Upper lobe of left lung (tissue), 6 donors: ENCODE results near the gene SHD. TPM values are rescaled to one million over a fixed set of nuclear protein-coding genes. Genes with fewer than 3 reads are reported as not detected.
A peak's percentile ranks its signal among the peaks of the same experiment; 100 is the strongest.
"Not testable (repeated sequence)": the region's sequence is repeated elsewhere in the genome, so short reads cannot be mapped to it uniquely, and the experiment has no call there.

Experiments
- ATAC-seq, 2 donors: fragments of 200-7000 bp; cut with Tn5 transposase; one replicate each; pipeline ENCODE4 v1.9.1; 2022; ENCODE audit warnings: mild to moderate bottlenecking in 2 of 2, moderate library complexity in 2 of 2; ENCODE audit not compliant: low FRiP score in 2 of 2
- DNase-seq, 2 donors: peaks; one replicate each; pipeline ENCODE4 v3.0.0-alpha.2; 2019 to 2020
- H3K27ac ChIP-seq, 4 donors: fragments of 200-600 bp; sonication (generic); one replicate each; pipeline ENCODE4 v1.5.1; 2016 to 2019
- H3K27me3 ChIP-seq, 4 donors: fragments of 200-600 bp; sonication (generic); one replicate each; pipeline ENCODE4 v1.5.1; 2017 to 2019
- H3K36me3 ChIP-seq, 4 donors: fragments of 200-600 bp; sonication (generic); one replicate each; pipeline ENCODE4 v1.5.1; 2016 to 2019
- H3K4me1 ChIP-seq, 4 donors: fragments of 200-600 bp; sonication (generic); one replicate each; pipeline ENCODE4 v1.5.1; 2018 to 2019
- H3K4me3 ChIP-seq, 4 donors: fragments of 200-600 bp; sonication (generic); one replicate each; pipeline ENCODE4 v1.5.1; 2017 to 2019; ENCODE audit warnings: mild to moderate bottlenecking in 2 of 4, moderate library complexity in 1 of 4
- H3K9me3 ChIP-seq, 4 donors: fragments of 200-600 bp; sonication (generic); one replicate each; pipeline ENCODE4 v1.5.1; 2018 to 2019
- CTCF ChIP-seq, 6 experiments: fragments of 450-650 bp in 4 of 6; fragments of 200-600 bp in 2 of 6; sonication (generic) in 2 of 6; IDR thresholded peaks; one replicate each; pipeline ENCODE4 v1.5.1; 2016 to 2019; ENCODE audit warnings: antibody characterized with exemption in 6 of 6
- EP300 ChIP-seq, 4 donors: sonication (generic); formaldehyde crosslinking; IDR thresholded peaks; one replicate each; pipeline ENCODE4 v1.5.1; 2017; ENCODE audit warnings: antibody characterized with exemption in 4 of 4, control low read depth in 2 of 4
- POLR2A ChIP-seq, 4 donors: fragments of 450-650 bp; IDR thresholded peaks; one replicate each; pipeline ENCODE4 v1.5.1; 2016 to 2017; ENCODE audit warnings: antibody characterized with exemption in 4 of 4, mild to moderate bottlenecking in 2 of 4
- POLR2AphosphoS5 ChIP-seq, 2 donors: sonication (generic); formaldehyde crosslinking; IDR thresholded peaks; one replicate each; pipeline ENCODE4 v1.5.1; 2017; ENCODE audit warnings: antibody characterized with exemption in 2 of 2
- WGBS, 2 donors: methylation state at CpG; one replicate each; pipeline ENCODE4 v1.1.5; 2017 to 2018; 5-methylcytosine and 5-hydroxymethylcytosine counted together
- total RNA-seq, 6 donors: library from RNA; depleted of rRNA in 4 of 6; stranded (reverse); fragments of >200 nt in 4 of 6; gene quantifications; one replicate each; pipeline versions ENCODE4 v1.1.0 to v1.2.1, GENCODE V29; 2016 to 2021
- donor health status: DM: no; HTN: no; CAD: no; lungs with moderate emphysema.
- donor health status: DM: no; HTN: yes; CAD: no; lungs with severe emphysema.

SHD gene
- total RNA-seq, 6 donors from 2014 or later = 0.98 TPM; not detected in 5

- WGBS, 2 donors = 89 to 91% methylated on average over 23 to 27 of the region's 30 CpGs
- Histone ChIP-seq H3K4me3 (no peak overlapping the region), H3K27ac (no peak overlapping the region), H3K36me3 (peaks cover 17 to 75% (median 47%) of the 10 kb centered on the region in 4 donors), H3K27me3 (no peaks in the 10 kb centered on the region), H3K4me1 (no peaks in the 10 kb centered on the region), H3K9me3 (no peaks in the 10 kb centered on the region)
- ATAC-seq = no peak
- no peak for TF ChIP-seq EP300 (IDR thresholded peaks at IDR 0.05)
- DNase-seq = no peak
Measured at GRCh38 chr19:4267901-4268815, 10.9 kb upstream of the SHD start.

GRCh38 chr19:4268816-4269430, 10.1 kb upstream of the SHD start:
- Histone ChIP-seq H3K9me3 (no peaks in the 10 kb centered on the region), H3K27ac (no peak overlapping the region), H3K4me1 (no peaks in the 10 kb centered on the region), H3K4me3 (no peak overlapping the region), H3K36me3 (peaks cover 17 to 68% (median 43%) of the 10 kb centered on the region in 4 donors), H3K27me3 (no peaks in the 10 kb centered on the region)
- 88 to 91% methylated on average over 10 to 13 of the region's 13 CpGs for WGBS, 2 donors
- DNase-seq (no peak), ATAC-seq (no peak)
- no peak for TF ChIP-seq POLR2A (IDR thresholded peaks at IDR 0.05)
- TF ChIP-seq POLR2AphosphoS5 (IDR thresholded peaks at IDR 0.05) = no peak
- TF ChIP-seq EP300 (IDR thresholded peaks at IDR 0.05) = no peak
- TF ChIP-seq CTCF (IDR thresholded peaks at IDR 0.05) = no peak

GRCh38 chr19:4272894-4273293, 6.2 kb upstream of the SHD start:
- Histone ChIP-seq H3K27ac (no peak overlapping the region), H3K4me1 (no peaks in the 10 kb centered on the region), H3K4me3 (no peak overlapping the region), H3K36me3 (peaks cover 10 to 36% (median 21%) of the 10 kb centered on the region in 4 donors), H3K9me3 (no peaks in the 10 kb centered on the region), H3K27me3 (peaks cover 0 to 2% (median 0%) of the 10 kb centered on the region in 4 donors)
- TF ChIP-seq POLR2A (IDR thresholded peaks at IDR 0.05) (no peak), POLR2AphosphoS5 (IDR thresholded peaks at IDR 0.05) (no peak), CTCF (IDR thresholded peaks at IDR 0.05) (no peak), EP300 (IDR thresholded peaks at IDR 0.05) (no peak)
- DNase-seq (no peak), ATAC-seq (peak; percentile 22 to 43)
- WGBS, 2 donors = 67 to 81% methylated on average over 3 to 8 of the region's 10 CpGs

GRCh38 chr19:4274321-4274686, 4.8 kb upstream of the SHD start:
- peaks cover 0 to 22% (median 7%) of the 10 kb centered on the region in 4 donors for H3K36me3 ChIP-seq
- H3K9me3 ChIP-seq, DNase-seq, H3K27ac ChIP-seq, H3K4me3 ChIP-seq, H3K4me1 ChIP-seq, ATAC-seq: not testable (repeated sequence)
- peaks cover 2 to 13% (median 7%) of the 10 kb centered on the region in 4 donors for H3K27me3 ChIP-seq
- 73 to 85% methylated on average over 6 of the region's 6 CpGs for WGBS, 2 donors

- DNase-seq = no peak
- no peak overlapping the region for H3K27ac ChIP-seq
- H3K27me3 ChIP-seq = peaks cover 2 to 29% (median 16%) of the 10 kb centered on the region in 4 donors
- 44 to 45% methylated on average over 16 of the region's 16 CpGs for WGBS, 2 donors
- H3K9me3 ChIP-seq = no peaks in the 10 kb centered on the region
- H3K4me3 ChIP-seq = no peak overlapping the region
- no peak for TF ChIP-seq POLR2AphosphoS5 (IDR thresholded peaks at IDR 0.05)
- TF ChIP-seq CTCF (IDR thresholded peaks at IDR 0.05) = no peak
- TF ChIP-seq EP300 (IDR thresholded peaks at IDR 0.05) = no peak
- TF ChIP-seq POLR2A (IDR thresholded peaks at IDR 0.05) = no peak
- H3K4me1 ChIP-seq = peaks cover 11 to 19% (median 13%) of the 10 kb centered on the region in 4 donors
- no peak for ATAC-seq
- H3K36me3 ChIP-seq = no peaks in the 10 kb centered on the region
Measured at GRCh38 chr19:4277191-4277696, 1.8 kb upstream of the SHD start.
